ENCODE results near the gene HCN2. TPM values are rescaled to one million over a fixed set of nuclear protein-coding genes. Genes with fewer than 3 reads are reported as not detected.

HCN2 gene
- total RNA-seq, 1 experiment from 2014 or later: 1.5 TPM

DNA sequence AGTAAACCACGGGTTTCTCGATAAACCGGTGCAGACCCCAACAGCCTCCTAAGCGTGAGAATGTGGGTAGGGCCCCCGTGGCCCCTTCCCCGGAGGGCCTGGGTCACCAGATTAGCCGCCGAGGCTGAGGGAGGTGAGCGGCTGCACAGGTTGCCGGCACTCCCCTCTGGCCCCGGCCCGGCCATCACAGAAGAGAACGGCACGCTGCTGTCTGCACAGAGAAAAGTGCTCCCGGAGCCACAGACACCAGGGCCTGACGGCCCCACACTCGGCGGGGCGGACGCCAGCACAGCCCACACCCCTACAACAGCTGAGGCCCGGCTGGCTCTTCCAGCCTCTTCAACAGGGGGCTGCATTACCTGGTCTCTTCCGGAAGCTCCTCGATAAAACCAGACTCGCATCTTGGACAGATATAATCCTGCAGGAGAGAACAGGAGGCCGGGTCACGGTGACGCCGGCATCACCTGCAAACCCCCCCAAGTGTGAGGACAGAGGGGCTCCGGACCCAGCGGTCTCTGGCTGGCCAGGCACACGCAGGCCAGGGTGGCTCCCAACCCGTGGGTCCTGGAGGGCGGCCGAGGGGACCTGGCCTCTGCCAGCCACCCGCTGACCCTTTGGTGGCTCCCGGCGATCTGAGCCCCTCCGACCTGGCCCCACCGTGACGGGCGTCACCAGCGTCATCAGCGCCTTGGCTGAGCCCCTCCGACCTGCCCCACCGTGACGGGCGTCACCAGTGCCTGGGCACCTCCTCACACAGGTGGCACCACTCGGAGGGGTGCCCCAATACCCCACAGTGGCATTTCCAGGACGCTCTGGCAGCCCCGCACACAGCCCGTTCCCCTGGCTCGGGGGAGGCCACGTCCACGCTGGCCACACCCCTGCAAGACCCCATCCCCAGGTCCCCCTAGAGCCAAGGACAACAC is 63.0 kb downstream of the HCN2 start:
- Histone ChIP-seq H3K4me1 (replicated peaks; ENCODE audit: insufficient read depth) (no peaks in the 10 kb centered on the region), H3K4me3 (no peak overlapping the region), H2AFZ (no peak overlapping the region), H3K79me2 (ENCODE audit: low read depth) (peaks cover 55% of the 10 kb centered on the region), H3K9me3 (ENCODE audit: insufficient read depth, low read depth) (no peaks in the 10 kb centered on the region), H3K27me3 (ENCODE audit: insufficient read depth, low read depth) (no peaks in the 10 kb centered on the region), H3K36me3 (ENCODE audit: low read depth) (no peaks in the 10 kb centered on the region), H3K4me2 (no peak overlapping the region), H3K27ac (no peak overlapping the region), H3F3A (ENCODE audit: insufficient read depth, low read depth) (0 out of 2 replicates have a peak, but pooled peaks cover 8% of the 10 kb centered on the region), H3K9me2 (ENCODE audit: insufficient read depth) (no peaks in the 10 kb centered on the region), H4K20me1 (ENCODE audit: insufficient read depth) (peaks cover 69% of the 10 kb centered on the region)
- intact Hi-C loops (cut with micrococcal nuclease; ENCODE audit: unreplicated experiment): no loop called here
- no peak for TF ChIP-seq EZH2 (IDR thresholded peaks at IDR 0.05; ENCODE audit: low read depth)
- TF ChIP-seq, protein P1, sequence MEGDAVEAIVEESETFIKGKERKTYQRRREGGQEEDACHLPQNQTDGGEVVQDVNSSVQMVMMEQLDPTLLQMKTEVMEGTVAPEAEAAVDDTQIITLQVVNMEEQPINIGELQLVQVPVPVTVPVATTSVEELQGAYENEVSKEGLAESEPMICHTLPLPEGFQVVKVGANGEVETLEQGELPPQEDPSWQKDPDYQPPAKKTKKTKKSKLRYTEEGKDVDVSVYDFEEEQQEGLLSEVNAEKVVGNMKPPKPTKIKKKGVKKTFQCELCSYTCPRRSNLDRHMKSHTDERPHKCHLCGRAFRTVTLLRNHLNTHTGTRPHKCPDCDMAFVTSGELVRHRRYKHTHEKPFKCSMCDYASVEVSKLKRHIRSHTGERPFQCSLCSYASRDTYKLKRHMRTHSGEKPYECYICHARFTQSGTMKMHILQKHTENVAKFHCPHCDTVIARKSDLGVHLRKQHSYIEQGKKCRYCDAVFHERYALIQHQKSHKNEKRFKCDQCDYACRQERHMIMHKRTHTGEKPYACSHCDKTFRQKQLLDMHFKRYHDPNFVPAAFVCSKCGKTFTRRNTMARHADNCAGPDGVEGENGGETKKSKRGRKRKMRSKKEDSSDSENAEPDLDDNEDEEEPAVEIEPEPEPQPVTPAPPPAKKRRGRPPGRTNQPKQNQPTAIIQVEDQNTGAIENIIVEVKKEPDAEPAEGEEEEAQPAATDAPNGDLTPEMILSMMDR (conservative IDR thresholded peaks at IDR 0.05): no peak
- no peak for DNase-seq
- POLR2A ChIA-PET (ENCODE audit: unreplicated experiment): no interaction called here
- BruUV-seq (replicated peaks): no TSS peak
- CTCF ChIA-PET: no interaction called here

DNA sequence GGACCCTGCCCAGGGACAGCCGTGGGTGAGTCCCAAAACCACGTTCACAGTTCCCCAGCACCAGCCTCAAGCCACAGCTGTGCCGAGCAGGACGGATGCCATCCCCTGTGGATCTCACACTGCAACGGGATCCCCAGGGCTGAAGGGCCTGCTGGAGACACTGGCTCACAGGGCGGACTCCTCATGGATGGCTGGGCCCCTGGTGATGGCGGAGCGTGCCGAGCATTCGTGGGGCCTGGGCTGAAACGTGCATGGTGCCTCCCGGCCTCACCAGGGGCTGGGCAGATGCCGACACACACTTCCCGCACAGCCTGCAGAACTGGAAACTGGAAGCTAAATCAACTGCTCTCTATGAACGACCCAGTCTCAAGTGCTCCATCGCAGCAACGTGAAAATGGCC is 63.7 kb downstream of the HCN2 start:
- H3F3A ChIP-seq (ENCODE audit: insufficient read depth, low read depth): 0 out of 2 replicates have a peak, but pooled peaks cover 8% of the 10 kb centered on the region
- H3K9me3 ChIP-seq (ENCODE audit: insufficient read depth, low read depth): no peaks in the 10 kb centered on the region
- no peaks in the 10 kb centered on the region for H3K36me3 ChIP-seq (ENCODE audit: low read depth)
- TF ChIP-seq, protein P1 (conservative IDR thresholded peaks at IDR 0.05): no peak
- TF ChIP-seq EZH2 (IDR thresholded peaks at IDR 0.05; ENCODE audit: low read depth): no peak
- no peaks in the 10 kb centered on the region for H3K27me3 ChIP-seq (ENCODE audit: insufficient read depth, low read depth)
- peaks cover 76% of the 10 kb centered on the region for H4K20me1 ChIP-seq (ENCODE audit: insufficient read depth)
- DNase-seq: no peak
- CTCF ChIA-PET: no interaction called here
- peaks cover 62% of the 10 kb centered on the region for H3K79me2 ChIP-seq (ENCODE audit: low read depth)
- H2AFZ ChIP-seq: no peak overlapping the region
- H3K9me2 ChIP-seq (ENCODE audit: insufficient read depth): no peaks in the 10 kb centered on the region
- no peak overlapping the region for H3K27ac ChIP-seq
- no peaks in the 10 kb centered on the region for H3K4me1 ChIP-seq (replicated peaks; ENCODE audit: insufficient read depth)
- BruUV-seq (replicated peaks): no TSS peak
- POLR2A ChIA-PET (ENCODE audit: unreplicated experiment): no interaction called here
- intact Hi-C loops (cut with micrococcal nuclease; ENCODE audit: unreplicated experiment): no loop called here
- no peak overlapping the region for H3K4me2 ChIP-seq
- no peak overlapping the region for H3K4me3 ChIP-seq

DNA sequence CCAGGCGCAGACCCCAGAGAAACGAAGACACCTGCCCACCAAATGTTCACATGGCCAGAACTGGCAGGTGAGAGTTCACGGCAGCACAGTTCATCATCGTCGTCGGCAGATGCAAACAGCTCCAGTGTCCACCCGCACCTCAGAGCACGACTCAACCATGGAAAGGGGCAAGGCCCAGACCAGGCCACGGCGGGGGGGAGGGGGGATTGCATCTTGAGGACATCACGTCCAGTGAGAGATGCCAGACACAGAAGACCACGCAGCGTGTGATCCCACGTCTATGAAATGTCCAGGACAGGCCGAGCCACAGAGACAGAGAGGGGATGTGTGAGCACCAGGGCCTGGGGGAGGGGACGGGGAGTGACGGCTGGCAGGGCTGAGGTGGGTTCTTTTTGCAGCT is 66.0 kb downstream of the HCN2 start:
- H3K36me3 ChIP-seq (ENCODE audit: low read depth): 0 out of 2 replicates have a peak, but pooled peaks cover under 1% of the 10 kb centered on the region
- BruUV-seq (replicated peaks): no TSS peak
- no peaks in the 10 kb centered on the region for H3K9me2 ChIP-seq (ENCODE audit: insufficient read depth)
- no peak overlapping the region for H2AFZ ChIP-seq
- no peak overlapping the region for H3K4me2 ChIP-seq
- H3F3A ChIP-seq (ENCODE audit: insufficient read depth, low read depth): 0 out of 2 replicates have a peak, but pooled peaks cover 8% of the 10 kb centered on the region
- no peak overlapping the region for H3K4me3 ChIP-seq
- H3K27me3 ChIP-seq (ENCODE audit: insufficient read depth, low read depth): no peaks in the 10 kb centered on the region
- TF ChIP-seq EZH2 (IDR thresholded peaks at IDR 0.05; ENCODE audit: low read depth): no peak
- TF ChIP-seq, protein P1 (conservative IDR thresholded peaks at IDR 0.05): no peak
- H3K79me2 ChIP-seq (ENCODE audit: low read depth): peaks cover 85% of the 10 kb centered on the region
- no peak for DNase-seq
- peaks cover 3% of the 10 kb centered on the region for H3K4me1 ChIP-seq (replicated peaks; ENCODE audit: insufficient read depth)
- intact Hi-C loops (cut with micrococcal nuclease; ENCODE audit: unreplicated experiment): no loop called here
- H3K9me3 ChIP-seq (ENCODE audit: insufficient read depth, low read depth): no peaks in the 10 kb centered on the region
- ChIA-PET POLR2A (ENCODE audit: unreplicated experiment) (no interaction called here), CTCF (no interaction called here)
- H3K27ac ChIP-seq: no peak overlapping the region
- peaks cover 94% of the 10 kb centered on the region for H4K20me1 ChIP-seq (ENCODE audit: insufficient read depth)

Measured in PC-9 (cell line).